ENCODE results near the gene MEGF9. TPM values are rescaled to one million over a fixed set of nuclear protein-coding genes. Genes with fewer than 3 reads are reported as not detected.

MEGF9 gene
- total and polyA plus RNA-seq, 4 donors, result 15.5 to 27.4 (median 19.3) TPM

DNA sequence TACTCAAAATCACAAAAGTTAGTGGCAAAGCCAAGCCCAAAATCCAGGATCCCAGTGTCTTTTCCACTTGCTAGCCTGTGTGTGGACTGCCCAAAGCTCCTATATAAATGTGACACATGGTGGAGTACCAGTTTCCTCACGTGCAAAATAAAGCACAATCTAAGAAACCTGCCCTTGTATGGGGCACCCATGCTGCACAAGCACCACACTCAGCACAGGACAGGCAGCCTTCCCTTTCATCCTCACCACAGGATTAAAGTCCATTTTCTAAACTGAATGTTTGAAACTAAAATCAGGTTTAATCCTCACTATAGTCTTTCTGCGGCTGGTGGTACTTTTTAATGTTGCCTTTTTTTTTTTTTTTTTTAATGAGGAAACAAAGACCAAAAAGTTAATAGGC is 139.8 kb downstream of the MEGF9 start:
- Histone ChIP-seq H3K9ac (ENCODE audit: low read depth in 1 of 2, low read length in 2 of 2) (peak overlapping the region in 1 of 2 donors; percentile 47), H3K27me3 (ENCODE audit: control insufficient read depth in 4 of 4, insufficient read depth in 4 of 4, low read length in 3 of 4) (no peaks in the 10 kb centered on the region), H3K9me3 (ENCODE audit: control insufficient read depth in 4 of 4, low read length in 3 of 4) (no peaks in the 10 kb centered on the region), H3K36me3 (ENCODE audit: control insufficient read depth in 4 of 4, insufficient read depth in 3 of 4, low read depth in 1 of 4, low read length in 3 of 4) (peaks cover 0 to 7% (median 2%) of the 10 kb centered on the region in 4 donors), H3K4me1 (ENCODE audit: control insufficient read depth in 4 of 4, insufficient read depth in 4 of 4, low read length in 3 of 4) (peaks cover 6 to 58% (median 47%) of the 10 kb centered on the region in 4 donors), H3K27ac (ENCODE audit: low read depth in 1 of 2, low read length in 2 of 2) (peak overlapping the region; percentile 36 to 64), H3K4me3 (ENCODE audit: low read depth in 1 of 3, low read length in 3 of 3) (no peak overlapping the region)
- TF ChIP-seq, protein P1, sequence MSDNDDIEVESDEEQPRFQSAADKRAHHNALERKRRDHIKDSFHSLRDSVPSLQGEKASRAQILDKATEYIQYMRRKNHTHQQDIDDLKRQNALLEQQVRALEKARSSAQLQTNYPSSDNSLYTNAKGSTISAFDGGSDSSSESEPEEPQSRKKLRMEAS (IDR thresholded peaks at IDR 0.05), result no peak
- TF ChIP-seq, protein P2, sequence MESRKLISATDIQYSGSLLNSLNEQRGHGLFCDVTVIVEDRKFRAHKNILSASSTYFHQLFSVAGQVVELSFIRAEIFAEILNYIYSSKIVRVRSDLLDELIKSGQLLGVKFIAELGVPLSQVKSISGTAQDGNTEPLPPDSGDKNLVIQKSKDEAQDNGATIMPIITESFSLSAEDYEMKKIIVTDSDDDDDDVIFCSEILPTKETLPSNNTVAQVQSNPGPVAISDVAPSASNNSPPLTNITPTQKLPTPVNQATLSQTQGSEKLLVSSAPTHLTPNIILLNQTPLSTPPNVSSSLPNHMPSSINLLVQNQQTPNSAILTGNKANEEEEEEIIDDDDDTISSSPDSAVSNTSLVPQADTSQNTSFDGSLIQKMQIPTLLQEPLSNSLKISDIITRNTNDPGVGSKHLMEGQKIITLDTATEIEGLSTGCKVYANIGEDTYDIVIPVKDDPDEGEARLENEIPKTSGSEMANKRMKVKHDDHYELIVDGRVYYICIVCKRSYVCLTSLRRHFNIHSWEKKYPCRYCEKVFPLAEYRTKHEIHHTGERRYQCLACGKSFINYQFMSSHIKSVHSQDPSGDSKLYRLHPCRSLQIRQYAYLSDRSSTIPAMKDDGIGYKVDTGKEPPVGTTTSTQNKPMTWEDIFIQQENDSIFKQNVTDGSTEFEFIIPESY (IDR thresholded peaks at IDR 0.05), result no peak
- TF ChIP-seq SP1 (IDR thresholded peaks at IDR 0.05) (no peak), HNF4A (conservative IDR thresholded peaks at IDR 0.05) (peak; percentile 57 to 63), RXRA (IDR thresholded peaks at IDR 0.05) (no peak)
- 35% methylated on average over 2 of the region's 2 CpGs for WGBS
- DNase-seq (ENCODE audit: low spot score), result no peak

DNA sequence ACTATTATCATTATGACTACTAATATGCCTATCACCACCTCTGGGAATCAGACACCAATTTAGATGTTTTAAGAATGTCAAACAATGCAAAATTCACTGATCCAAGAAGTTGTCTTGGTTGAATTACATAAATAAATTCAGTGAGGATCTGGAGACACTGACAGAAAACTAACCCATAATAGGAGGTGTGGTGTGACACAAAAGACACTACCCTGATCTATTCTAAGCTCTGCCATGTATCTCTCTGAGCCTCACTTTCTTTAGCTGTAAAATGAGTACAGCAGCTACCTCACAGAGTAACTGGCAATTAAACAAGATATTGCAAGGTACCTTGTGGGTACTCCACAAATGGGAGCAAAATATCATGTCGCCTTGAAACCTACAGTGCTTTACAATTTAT is 141.8 kb downstream of the MEGF9 start:
- Histone ChIP-seq H3K4me1 (ENCODE audit: control insufficient read depth in 4 of 4, insufficient read depth in 4 of 4, low read length in 3 of 4) (peaks cover 4 to 47% (median 39%) of the 10 kb centered on the region in 4 donors), H3K9ac (ENCODE audit: low read depth in 1 of 2, low read length in 2 of 2) (no peak overlapping the region), H3K9me3 (ENCODE audit: control insufficient read depth in 4 of 4, low read length in 3 of 4) (no peaks in the 10 kb centered on the region), H3K36me3 (ENCODE audit: control insufficient read depth in 4 of 4, insufficient read depth in 3 of 4, low read depth in 1 of 4, low read length in 3 of 4) (peaks cover 2 to 16% (median 11%) of the 10 kb centered on the region in 4 donors), H3K27me3 (ENCODE audit: control insufficient read depth in 4 of 4, insufficient read depth in 4 of 4, low read length in 3 of 4) (no peaks in the 10 kb centered on the region), H3K4me3 (ENCODE audit: low read depth in 1 of 3, low read length in 3 of 3) (no peak overlapping the region), H3K27ac (ENCODE audit: low read depth in 1 of 2, low read length in 2 of 2) (peak overlapping the region; percentile 74 to 81)
- WGBS, result 97% methylated on average over 1 of the region's 1 CpG
- TF ChIP-seq, protein P1 (IDR thresholded peaks at IDR 0.05), result no peak
- TF ChIP-seq FOXA1 (IDR thresholded peaks at IDR 0.05) (no peak), YY1 (IDR thresholded peaks at IDR 0.05) (no peak), HNF4A (conservative IDR thresholded peaks at IDR 0.05) (no peak), TAF1 (conservative IDR thresholded peaks at IDR 0.05) (no peak), GABPA (IDR thresholded peaks at IDR 0.05 in 1 of 2, conservative IDR thresholded peaks at IDR 0.05 in 1 of 2) (no peak), EGR1 (IDR thresholded peaks at IDR 0.05; ENCODE audit: low read depth in 2 of 2) (no peak), SP1 (IDR thresholded peaks at IDR 0.05) (no peak), HNF4G (IDR thresholded peaks at IDR 0.05) (no peak)
- TF ChIP-seq, protein P3, sequence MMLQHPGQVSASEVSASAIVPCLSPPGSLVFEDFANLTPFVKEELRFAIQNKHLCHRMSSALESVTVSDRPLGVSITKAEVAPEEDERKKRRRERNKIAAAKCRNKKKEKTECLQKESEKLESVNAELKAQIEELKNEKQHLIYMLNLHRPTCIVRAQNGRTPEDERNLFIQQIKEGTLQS (IDR thresholded peaks at IDR 0.05), result no peak
- TF ChIP-seq, protein P4, sequence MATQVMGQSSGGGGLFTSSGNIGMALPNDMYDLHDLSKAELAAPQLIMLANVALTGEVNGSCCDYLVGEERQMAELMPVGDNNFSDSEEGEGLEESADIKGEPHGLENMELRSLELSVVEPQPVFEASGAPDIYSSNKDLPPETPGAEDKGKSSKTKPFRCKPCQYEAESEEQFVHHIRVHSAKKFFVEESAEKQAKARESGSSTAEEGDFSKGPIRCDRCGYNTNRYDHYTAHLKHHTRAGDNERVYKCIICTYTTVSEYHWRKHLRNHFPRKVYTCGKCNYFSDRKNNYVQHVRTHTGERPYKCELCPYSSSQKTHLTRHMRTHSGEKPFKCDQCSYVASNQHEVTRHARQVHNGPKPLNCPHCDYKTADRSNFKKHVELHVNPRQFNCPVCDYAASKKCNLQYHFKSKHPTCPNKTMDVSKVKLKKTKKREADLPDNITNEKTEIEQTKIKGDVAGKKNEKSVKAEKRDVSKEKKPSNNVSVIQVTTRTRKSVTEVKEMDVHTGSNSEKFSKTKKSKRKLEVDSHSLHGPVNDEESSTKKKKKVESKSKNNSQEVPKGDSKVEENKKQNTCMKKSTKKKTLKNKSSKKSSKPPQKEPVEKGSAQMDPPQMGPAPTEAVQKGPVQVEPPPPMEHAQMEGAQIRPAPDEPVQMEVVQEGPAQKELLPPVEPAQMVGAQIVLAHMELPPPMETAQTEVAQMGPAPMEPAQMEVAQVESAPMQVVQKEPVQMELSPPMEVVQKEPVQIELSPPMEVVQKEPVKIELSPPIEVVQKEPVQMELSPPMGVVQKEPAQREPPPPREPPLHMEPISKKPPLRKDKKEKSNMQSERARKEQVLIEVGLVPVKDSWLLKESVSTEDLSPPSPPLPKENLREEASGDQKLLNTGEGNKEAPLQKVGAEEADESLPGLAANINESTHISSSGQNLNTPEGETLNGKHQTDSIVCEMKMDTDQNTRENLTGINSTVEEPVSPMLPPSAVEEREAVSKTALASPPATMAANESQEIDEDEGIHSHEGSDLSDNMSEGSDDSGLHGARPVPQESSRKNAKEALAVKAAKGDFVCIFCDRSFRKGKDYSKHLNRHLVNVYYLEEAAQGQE (IDR thresholded peaks at IDR 0.05), result no peak
- TF ChIP-seq, protein P2 (IDR thresholded peaks at IDR 0.05), result no peak
- no peak for DNase-seq (ENCODE audit: low spot score)
